Measurements from ENCODE around the gene SLC9A5.

SLC9A5 gene

GRCh38 chr16:67283039-67283825, 34.5 kb downstream of the SLC9A5 start:
- H3K27ac Mint-ChIP-seq: no peak overlapping the region
- no peaks in the 10 kb centered on the region for H3K9me3 Mint-ChIP-seq
- peaks cover 4% of the 10 kb centered on the region for H3K4me1 Mint-ChIP-seq (ENCODE audit: low read depth)
- peaks cover 5% of the 10 kb centered on the region for H3K27me3 Mint-ChIP-seq
- no peaks in the 10 kb centered on the region for H3K36me3 Mint-ChIP-seq (ENCODE audit: low read depth)
- no peak overlapping the region for H3K4me3 Mint-ChIP-seq
- intact Hi-C loops (cut with micrococcal nuclease): no loop called here

DNA sequence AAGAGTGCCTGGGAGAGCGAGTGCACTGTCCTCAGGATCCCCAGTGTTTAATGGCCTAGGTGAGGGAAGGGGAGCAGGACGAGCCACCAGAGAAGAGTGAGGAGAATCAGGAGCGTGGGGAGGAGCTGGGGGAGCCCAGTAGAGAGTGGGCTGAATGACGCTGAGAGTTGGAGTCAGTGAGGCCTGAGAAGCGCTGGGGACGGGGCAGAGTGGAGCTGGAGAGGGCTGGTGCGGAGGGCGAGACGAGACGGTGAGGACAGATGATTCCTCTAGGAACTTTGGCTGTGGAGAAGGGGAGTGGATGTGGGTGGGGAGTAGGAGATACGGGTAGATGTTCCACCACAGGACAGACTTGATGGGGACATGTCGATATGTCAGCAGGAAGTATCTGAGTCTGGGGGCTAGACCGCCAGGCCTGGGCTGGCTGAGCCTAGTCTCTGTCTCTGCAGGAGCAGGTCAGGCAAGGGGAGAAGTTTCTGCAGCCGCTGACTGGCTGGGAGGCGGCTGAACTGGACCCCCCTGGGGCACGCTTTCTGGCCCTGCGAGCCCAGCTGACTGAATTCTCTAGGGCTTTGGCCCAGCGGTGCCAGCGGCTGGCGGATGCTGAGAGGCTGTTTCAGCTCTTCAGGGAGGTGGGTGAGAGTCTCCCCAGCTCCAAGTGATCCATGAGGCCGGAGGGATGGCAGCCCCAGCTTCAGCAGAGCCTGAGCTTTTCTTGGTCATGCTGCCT, 35.2 kb downstream of the SLC9A5 start:
- Mint-ChIP-seq H3K4me1 (ENCODE audit: low read depth) (no peaks in the 10 kb centered on the region), H3K27me3 (peaks cover 5% of the 10 kb centered on the region), H3K9me3 (no peaks in the 10 kb centered on the region), H3K36me3 (ENCODE audit: low read depth) (no peaks in the 10 kb centered on the region), H3K4me3 (no peak overlapping the region), H3K27ac (no peak overlapping the region)
- intact Hi-C loops (cut with micrococcal nuclease): no loop called here

DNA sequence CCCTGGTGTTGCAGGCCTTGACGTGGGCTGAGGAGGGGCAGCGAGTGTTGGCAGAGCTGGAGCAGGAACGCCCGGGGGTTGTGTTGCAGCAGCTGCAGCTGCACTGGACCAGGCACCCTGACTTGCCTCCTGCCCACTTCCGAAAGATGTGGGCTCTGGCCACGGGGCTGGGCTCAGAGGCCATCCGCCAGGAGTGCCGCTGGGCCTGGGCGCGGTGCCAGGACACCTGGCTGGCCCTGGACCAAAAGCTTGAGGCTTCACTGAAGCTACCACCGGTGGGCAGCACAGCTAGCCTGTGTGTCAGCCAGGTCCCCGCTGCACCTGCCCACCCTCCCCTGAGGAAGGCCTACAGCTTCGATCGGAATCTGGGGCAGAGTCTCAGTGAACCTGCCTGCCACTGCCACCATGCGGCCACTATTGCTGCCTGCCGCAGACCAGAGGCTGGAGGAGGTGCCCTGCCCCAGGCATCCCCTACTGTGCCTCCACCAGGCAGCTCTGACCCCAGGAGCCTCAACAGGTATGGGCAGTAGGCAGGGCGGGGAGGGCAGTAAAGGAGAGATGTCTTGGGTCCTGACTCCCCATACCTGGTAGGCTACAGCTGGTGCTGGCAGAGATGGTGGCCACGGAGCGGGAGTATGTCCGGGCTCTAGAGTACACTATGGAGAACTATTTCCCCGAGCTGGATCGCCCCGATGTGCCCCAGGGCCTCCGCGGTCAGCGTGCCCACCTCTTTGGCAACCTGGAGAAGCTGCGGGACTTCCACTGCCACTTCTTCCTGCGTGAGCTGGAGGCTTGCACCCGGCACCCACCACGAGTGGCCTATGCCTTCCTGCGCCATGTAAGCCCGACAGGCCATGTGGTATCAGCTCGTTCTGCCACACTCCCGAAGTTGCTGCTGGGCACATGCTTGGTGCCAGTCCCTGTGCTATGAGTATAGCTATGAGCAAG, 36.2 kb downstream of the SLC9A5 start:
- Mint-ChIP-seq H3K27me3 (peaks cover 5% of the 10 kb centered on the region), H3K9me3 (no peaks in the 10 kb centered on the region), H3K4me1 (ENCODE audit: low read depth) (no peaks in the 10 kb centered on the region), H3K27ac (no peak overlapping the region), H3K4me3 (no peak overlapping the region), H3K36me3 (ENCODE audit: low read depth) (no peaks in the 10 kb centered on the region)
- intact Hi-C loops (cut with micrococcal nuclease): no loop called here

DNA sequence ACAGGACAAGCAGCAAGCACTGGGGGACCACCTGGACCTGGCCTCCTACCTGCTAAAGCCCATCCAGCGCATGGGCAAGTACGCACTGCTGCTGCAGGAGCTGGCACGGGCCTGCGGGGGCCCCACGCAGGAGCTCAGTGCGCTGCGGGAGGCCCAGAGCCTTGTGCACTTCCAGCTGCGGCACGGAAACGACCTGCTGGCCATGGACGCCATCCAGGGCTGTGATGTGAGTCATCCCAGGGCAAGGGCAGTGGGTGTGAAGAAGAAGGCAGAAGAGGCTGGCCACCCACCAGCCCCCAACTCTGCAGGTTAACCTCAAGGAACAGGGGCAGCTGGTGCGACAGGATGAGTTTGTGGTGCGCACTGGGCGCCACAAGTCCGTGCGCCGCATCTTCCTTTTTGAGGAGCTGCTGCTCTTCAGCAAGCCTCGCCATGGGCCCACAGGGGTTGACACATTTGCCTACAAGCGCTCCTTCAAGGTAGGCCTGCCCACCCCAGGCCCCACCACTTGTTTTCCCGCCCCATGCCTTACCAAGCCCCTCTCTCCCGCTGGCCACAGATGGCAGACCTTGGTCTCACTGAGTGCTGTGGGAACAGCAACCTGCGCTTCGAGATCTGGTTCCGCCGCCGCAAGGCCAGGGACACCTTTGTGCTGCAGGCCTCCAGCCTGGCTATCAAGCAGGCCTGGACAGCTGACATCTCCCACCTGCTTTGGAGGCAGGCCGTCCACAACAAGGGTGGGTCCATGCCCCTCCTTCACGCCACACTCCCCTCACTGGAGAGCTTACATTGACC, 37.9 kb downstream of the SLC9A5 start:
- no peaks in the 10 kb centered on the region for H3K36me3 Mint-ChIP-seq (ENCODE audit: low read depth)
- H3K4me1 Mint-ChIP-seq (ENCODE audit: low read depth): no peaks in the 10 kb centered on the region
- no peaks in the 10 kb centered on the region for H3K9me3 Mint-ChIP-seq
- intact Hi-C loops (cut with micrococcal nuclease): no loop called here
- peaks cover 3% of the 10 kb centered on the region for H3K27me3 Mint-ChIP-seq
- H3K27ac Mint-ChIP-seq: no peak overlapping the region
- no peak overlapping the region for H3K4me3 Mint-ChIP-seq

- Mint-ChIP-seq H3K27ac (no peak overlapping the region), H3K27me3 (peaks cover 10% of the 10 kb centered on the region), H3K9me3 (no peaks in the 10 kb centered on the region), H3K4me3 (no peak overlapping the region), H3K36me3 (ENCODE audit: low read depth) (no peaks in the 10 kb centered on the region), H3K4me1 (ENCODE audit: low read depth) (no peaks in the 10 kb centered on the region)
- intact Hi-C loops (cut with micrococcal nuclease): no loop called here
These were observed 39.2 kb downstream of the SLC9A5 start for GRCh38 chr16:67287960-67288359.

DNA sequence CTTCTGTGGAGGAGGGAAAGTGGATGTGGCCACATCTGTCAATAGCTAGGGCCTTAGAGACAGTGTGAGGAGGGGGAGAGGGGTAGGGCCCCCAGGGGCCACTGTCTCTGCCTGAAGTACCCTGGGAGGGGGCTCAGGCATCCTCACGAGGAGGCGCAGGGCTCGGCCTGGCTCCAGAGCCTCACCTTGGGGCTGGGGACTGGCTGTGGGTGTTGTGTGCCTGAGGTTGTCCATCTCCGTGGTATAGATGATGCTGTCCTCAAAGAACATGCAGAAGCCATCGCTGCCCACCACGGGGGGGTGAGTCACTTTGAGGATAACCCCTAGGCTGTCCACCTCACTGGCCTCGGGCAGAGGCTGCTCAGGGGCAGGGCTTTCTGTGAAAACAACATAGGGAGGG, 42.7 kb downstream of the SLC9A5 start:
- H3K36me3 Mint-ChIP-seq (ENCODE audit: low read depth): no peaks in the 10 kb centered on the region
- no peak overlapping the region for H3K4me3 Mint-ChIP-seq
- H3K27ac Mint-ChIP-seq: no peak overlapping the region
- H3K9me3 Mint-ChIP-seq: no peaks in the 10 kb centered on the region
- no peaks in the 10 kb centered on the region for H3K4me1 Mint-ChIP-seq (ENCODE audit: low read depth)
- H3K27me3 Mint-ChIP-seq: peaks cover 15% of the 10 kb centered on the region
- intact Hi-C loops (cut with micrococcal nuclease): no loop called here

DNA sequence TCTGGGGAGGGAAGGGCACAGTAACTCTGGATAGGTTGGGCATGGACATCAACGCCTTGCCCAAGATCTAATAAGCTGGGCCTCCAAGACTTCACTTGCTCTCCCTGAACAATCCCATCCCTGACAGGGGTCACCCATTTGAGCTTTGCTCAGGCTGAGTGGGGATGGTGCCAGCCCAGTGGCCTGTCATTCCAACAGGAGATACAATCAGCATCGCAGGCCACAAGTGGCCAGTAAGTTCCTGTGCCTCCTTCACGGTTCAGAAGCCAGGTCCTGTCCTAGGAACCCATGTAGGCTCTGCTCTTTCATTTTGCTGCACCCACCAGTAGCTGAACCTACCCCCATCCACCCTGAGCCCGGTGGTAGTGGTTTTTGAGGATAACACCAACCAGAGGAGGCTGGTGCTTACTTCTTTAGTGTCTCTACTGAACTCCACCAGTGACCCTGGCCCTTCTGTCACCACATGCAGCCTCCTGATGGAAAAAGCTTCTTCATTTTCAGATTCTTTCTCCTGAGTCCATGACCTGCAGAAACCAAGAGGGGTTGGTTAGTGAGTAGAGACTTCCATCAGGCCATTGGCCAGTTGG, 45.5 kb downstream of the SLC9A5 start:
- H3K4me3 Mint-ChIP-seq: no peak overlapping the region
- no peak overlapping the region for H3K27ac Mint-ChIP-seq
- intact Hi-C loops (cut with micrococcal nuclease): no loop called here
- H3K36me3 Mint-ChIP-seq (ENCODE audit: low read depth): no peaks in the 10 kb centered on the region
- H3K27me3 Mint-ChIP-seq: peaks cover 21% of the 10 kb centered on the region
- H3K9me3 Mint-ChIP-seq: no peaks in the 10 kb centered on the region
- no peaks in the 10 kb centered on the region for H3K4me1 Mint-ChIP-seq (ENCODE audit: low read depth)

DNA sequence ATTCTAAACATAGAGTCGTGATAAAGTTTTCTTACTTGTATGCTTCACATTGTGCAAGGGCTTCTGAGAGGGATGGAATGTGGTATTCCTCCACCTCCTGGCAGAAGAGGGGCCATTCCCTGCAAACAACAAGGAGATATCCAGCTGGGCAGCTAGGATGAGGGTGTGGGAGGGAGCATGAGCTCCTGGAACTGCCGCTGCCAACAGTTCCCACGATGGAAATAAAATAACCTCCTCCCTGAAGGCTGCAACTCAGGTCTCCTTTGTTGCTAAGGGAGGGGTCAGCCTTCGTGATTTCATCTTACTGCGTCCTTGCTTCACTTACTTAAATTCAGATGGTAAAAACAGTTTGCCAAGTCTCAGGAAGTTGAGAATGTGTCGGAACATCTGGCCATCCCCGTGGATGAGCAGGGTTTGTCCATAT, 46.2 kb downstream of the SLC9A5 start:
- H3K4me1 Mint-ChIP-seq (ENCODE audit: low read depth): no peaks in the 10 kb centered on the region
- H3K36me3 Mint-ChIP-seq (ENCODE audit: low read depth): no peaks in the 10 kb centered on the region
- H3K9me3 Mint-ChIP-seq: no peaks in the 10 kb centered on the region
- H3K4me3 Mint-ChIP-seq: no peak overlapping the region
- intact Hi-C loops (cut with micrococcal nuclease): no loop called here
- H3K27me3 Mint-ChIP-seq: peaks cover 21% of the 10 kb centered on the region
- no peak overlapping the region for H3K27ac Mint-ChIP-seq

- no peak overlapping the region for H3K27ac Mint-ChIP-seq
- peaks cover 25% of the 10 kb centered on the region for H3K27me3 Mint-ChIP-seq
- intact Hi-C loops (cut with micrococcal nuclease): no loop called here
- no peaks in the 10 kb centered on the region for H3K36me3 Mint-ChIP-seq (ENCODE audit: low read depth)
- no peak overlapping the region for H3K4me3 Mint-ChIP-seq
- no peaks in the 10 kb centered on the region for H3K4me1 Mint-ChIP-seq (ENCODE audit: low read depth)
- no peaks in the 10 kb centered on the region for H3K9me3 Mint-ChIP-seq
These were observed 47.6 kb downstream of the SLC9A5 start for GRCh38 chr16:67296420-67296819.

GRCh38 chr16:67298277-67298676, 49.5 kb downstream of the SLC9A5 start:
- H3K4me1 Mint-ChIP-seq (ENCODE audit: low read depth): no peaks in the 10 kb centered on the region
- H3K36me3 Mint-ChIP-seq (ENCODE audit: low read depth): no peaks in the 10 kb centered on the region
- peaks cover 19% of the 10 kb centered on the region for H3K27me3 Mint-ChIP-seq
- intact Hi-C loops (cut with micrococcal nuclease): no loop called here
- no peak overlapping the region for H3K27ac Mint-ChIP-seq
- H3K4me3 Mint-ChIP-seq: no peak overlapping the region
- H3K9me3 Mint-ChIP-seq: no peaks in the 10 kb centered on the region

- H3K27me3 Mint-ChIP-seq: peaks cover 22% of the 10 kb centered on the region
- no peak overlapping the region for H3K27ac Mint-ChIP-seq
- intact Hi-C loops (cut with micrococcal nuclease): no loop called here
- H3K4me1 Mint-ChIP-seq (ENCODE audit: low read depth): no peaks in the 10 kb centered on the region
- no peak overlapping the region for H3K4me3 Mint-ChIP-seq
- H3K9me3 Mint-ChIP-seq: no peaks in the 10 kb centered on the region
- no peaks in the 10 kb centered on the region for H3K36me3 Mint-ChIP-seq (ENCODE audit: low read depth)
These were observed 50.5 kb downstream of the SLC9A5 start for GRCh38 chr16:67299269-67299668.

DNA sequence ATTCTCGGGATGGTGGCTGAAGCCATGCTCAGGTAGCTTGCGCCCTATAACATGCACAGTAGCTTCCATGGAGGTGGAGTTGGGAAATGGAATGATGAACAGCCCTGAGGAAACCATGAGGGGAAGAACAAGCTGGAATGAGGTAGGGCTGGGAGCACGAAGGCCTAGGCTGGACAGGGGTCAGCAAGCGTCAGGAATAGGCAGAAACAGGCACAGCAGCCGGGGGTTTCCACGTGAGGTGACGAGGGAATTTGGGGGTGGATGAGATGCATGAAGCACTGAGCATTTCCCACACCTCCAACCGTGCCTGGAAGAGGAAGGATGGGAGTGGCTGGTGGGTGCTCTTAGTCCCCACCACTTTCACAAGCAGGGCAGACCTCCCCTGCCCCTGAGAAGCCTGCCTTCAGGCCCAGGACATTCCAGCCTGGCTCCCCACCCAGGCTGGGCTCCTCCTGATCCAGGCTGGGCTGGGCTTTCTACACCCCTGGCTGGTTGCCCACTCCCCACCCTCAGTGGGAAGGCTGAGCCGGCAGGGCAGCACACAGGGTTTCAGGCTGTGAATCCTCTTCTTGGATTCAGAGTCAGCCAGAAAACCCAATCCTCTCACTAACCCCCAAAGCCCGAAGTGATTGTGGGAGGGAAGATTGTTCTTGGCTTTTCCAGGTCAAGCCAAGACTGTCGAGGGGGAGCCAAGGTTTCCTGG, 52.5 kb downstream of the SLC9A5 start:
- H3K27ac Mint-ChIP-seq: no peak overlapping the region
- intact Hi-C loops (cut with micrococcal nuclease): no loop called here
- H3K36me3 Mint-ChIP-seq (ENCODE audit: low read depth): no peaks in the 10 kb centered on the region
- H3K27me3 Mint-ChIP-seq: peaks cover 16% of the 10 kb centered on the region
- H3K9me3 Mint-ChIP-seq: no peaks in the 10 kb centered on the region
- H3K4me3 Mint-ChIP-seq: no peak overlapping the region
- H3K4me1 Mint-ChIP-seq (ENCODE audit: low read depth): no peaks in the 10 kb centered on the region
